ES-I3 (cell line): ENCODE data around the gene RAB38.

Experiments used
- H3K36me3 ChIP-seq: 2 replicates; pipeline ENCODE4 v1.6.1; 2013; ENCODE audit warnings: mild to moderate bottlenecking, low read length, control low read depth, moderate library complexity; ENCODE audit not compliant: insufficient read depth
- H3K4me1 ChIP-seq: 2 replicates; pipeline ENCODE4 v1.6.1; 2013; ENCODE audit warnings: mild to moderate bottlenecking, control low read depth, low read length; ENCODE audit not compliant: insufficient read depth
- H3K9ac ChIP-seq: 2 replicates; pipeline ENCODE4 v1.6.1; 2013; ENCODE audit warnings: low read depth, mild to moderate bottlenecking, low read length, moderate library complexity
- H3K9me3 ChIP-seq: 2 replicates; pipeline ENCODE4 v1.6.1; 2013; ENCODE audit warnings: mild to moderate bottlenecking, low read length, moderate library complexity; ENCODE audit not compliant: control insufficient read depth, insufficient read depth

RAB38 gene

GRCh38 chr11:88152381-88152780 lies 22.9 kb downstream of the RAB38 start:
- H3K9ac ChIP-seq = no peak overlapping the region
- no peaks in the 10 kb centered on the region for H3K4me1 ChIP-seq
- no peaks in the 10 kb centered on the region for H3K36me3 ChIP-seq
- peaks cover 5% of the 10 kb centered on the region; the same call in 1 of the 2 replicates for H3K9me3 ChIP-seq

DNA sequence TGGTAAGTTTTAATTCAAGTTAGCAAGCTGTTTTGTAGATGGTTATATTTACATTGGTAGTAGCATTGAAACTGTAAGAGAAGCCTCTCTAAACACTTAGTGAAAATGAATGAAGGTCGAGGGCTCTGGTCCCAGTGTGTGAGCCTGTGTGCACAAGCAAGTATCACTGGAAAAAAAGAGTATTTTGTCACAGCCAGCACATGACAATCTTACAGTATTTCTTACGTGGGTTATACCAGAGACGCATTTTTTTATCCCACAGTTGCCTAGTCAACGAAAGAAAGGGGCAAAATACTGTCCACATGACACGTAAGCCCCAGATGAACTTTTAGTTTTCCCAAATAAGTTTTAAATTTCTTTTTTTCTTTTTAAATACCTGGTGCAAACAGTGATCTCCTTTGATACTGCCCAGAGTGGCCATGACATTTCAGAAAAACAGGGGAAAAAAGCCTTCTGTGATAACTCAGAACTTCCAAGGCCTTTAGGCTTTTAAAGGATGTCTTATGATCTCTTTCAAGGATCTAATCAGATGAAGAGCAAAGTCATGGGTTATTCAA lies 23.5 kb downstream of the RAB38 start:
- no peaks in the 10 kb centered on the region for H3K4me1 ChIP-seq
- no peak overlapping the region for H3K9ac ChIP-seq
- no peaks in the 10 kb centered on the region for H3K36me3 ChIP-seq
- peaks cover 5% of the 10 kb centered on the region; the same call in 1 of the 2 replicates for H3K9me3 ChIP-seq

DNA sequence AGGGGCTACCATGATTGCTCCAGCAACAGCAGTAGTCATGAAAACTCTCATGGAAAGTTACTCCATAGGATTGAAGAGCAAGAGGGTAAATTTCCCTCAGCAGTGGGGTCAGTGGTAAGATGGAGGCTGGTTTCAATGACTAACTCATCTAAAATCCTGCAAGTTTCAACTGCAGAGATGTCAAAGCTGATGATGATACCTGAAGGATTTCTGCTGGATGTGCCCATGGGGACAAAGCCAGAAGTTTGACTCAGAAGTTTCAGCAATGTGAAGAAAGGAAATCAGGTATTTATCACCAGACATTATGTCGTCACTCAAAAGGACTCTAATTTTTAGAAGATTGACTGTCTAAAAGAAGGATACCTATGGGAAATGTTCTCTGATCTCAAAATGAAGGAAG lies 29.1 kb downstream of the RAB38 start:
- H3K36me3 ChIP-seq = peaks cover 2% of the 10 kb centered on the region; the same call in 1 of the 2 replicates
- H3K9me3 ChIP-seq = no peaks in the 10 kb centered on the region

GRCh38 chr11:88139865-88140264 lies 35.4 kb downstream of the RAB38 start:
- Histone ChIP-seq H3K9me3 (no peaks in the 10 kb centered on the region), H3K9ac (no peak overlapping the region), H3K4me1 (no peaks in the 10 kb centered on the region), H3K36me3 (peaks cover 2% of the 10 kb centered on the region; the same call in 1 of the 2 replicates)

More for the DNA sequence above, 29.1 kb downstream of the RAB38 start:
- Histone ChIP-seq H3K9ac (no peak overlapping the region), H3K4me1 (no peaks in the 10 kb centered on the region)

DNA sequence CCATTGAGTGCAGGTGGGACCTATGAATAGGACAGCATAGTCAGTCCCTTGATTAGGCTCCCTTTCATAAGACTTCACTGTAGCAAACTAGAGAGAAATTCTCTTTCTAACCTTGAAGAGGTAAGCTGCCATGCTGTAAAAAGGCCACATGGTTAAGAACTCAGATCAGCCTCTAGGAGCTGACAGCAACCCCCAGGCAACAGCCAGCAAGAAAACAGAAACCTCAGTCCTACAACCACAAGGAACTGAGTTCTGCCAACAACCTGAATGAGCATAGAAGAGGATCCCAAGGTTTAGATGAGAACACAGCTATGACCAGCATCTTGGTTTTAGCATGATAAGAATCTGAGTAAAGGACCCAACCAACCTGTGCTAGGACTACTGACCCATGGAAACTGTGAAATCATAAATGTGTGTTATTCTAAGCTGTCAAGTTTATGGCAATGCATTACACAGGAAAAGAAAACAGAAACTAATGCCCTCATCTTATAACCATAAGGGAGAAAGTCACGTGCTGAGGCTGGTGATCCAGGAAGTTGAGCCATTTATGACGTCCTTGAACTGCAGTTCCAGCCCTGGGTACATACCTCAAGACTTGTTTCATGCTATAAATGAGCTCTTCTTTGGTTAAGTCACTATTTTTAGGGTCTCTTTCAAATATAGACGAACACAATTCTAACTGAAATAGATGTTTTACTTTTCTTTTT lies 43.3 kb downstream of the RAB38 start:
- H3K9ac ChIP-seq = no peak overlapping the region
- H3K36me3 ChIP-seq = no peaks in the 10 kb centered on the region
- H3K4me1 ChIP-seq = no peaks in the 10 kb centered on the region
- no peaks in the 10 kb centered on the region for H3K9me3 ChIP-seq

DNA sequence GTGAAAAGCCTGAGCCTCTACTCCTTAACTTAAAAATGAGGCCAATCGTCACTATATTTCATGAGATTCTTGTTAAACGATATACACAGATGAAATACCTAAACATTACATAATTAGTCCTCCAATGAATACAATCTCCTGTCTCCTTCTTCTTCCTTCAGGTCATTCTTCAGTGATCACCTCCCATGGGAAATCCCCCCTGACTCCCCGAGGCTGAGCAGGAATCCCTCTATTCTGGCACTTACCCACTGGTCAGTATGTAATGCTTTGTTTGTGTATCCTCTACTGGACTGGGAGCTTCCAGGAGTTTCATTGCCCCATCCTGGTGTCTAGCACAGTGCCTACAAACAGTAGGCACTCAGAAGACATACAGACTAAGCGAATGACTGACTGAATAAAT lies 52.3 kb downstream of the RAB38 start:
- H3K36me3 ChIP-seq = no peaks in the 10 kb centered on the region
- H3K9ac ChIP-seq = no peak overlapping the region
- no peaks in the 10 kb centered on the region for H3K4me1 ChIP-seq
- H3K9me3 ChIP-seq = no peaks in the 10 kb centered on the region

DNA sequence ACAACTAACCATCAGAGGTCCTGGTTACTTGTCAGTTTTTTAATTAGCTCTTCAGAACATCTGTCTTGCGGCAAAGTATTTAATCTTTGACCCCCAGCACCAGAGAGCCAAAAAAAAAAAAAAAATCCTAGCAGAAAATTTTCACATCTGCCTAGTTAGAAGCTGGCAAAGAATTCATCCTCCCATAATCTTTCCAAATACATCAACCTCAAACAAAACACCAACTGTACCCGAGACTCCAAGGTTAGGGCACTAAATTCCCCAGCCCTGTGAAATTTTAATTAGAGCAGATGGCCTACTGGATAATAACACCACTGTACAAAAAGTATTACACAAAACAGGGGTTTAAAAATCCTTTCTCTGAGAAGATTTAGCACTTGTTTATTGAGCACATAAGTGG lies 55.7 kb downstream of the RAB38 start:
- peaks cover 7% of the 10 kb centered on the region; the same call in 1 of the 2 replicates for H3K4me1 ChIP-seq
- no peak overlapping the region for H3K9ac ChIP-seq
- no peaks in the 10 kb centered on the region for H3K9me3 ChIP-seq
- H3K36me3 ChIP-seq = no peaks in the 10 kb centered on the region

DNA sequence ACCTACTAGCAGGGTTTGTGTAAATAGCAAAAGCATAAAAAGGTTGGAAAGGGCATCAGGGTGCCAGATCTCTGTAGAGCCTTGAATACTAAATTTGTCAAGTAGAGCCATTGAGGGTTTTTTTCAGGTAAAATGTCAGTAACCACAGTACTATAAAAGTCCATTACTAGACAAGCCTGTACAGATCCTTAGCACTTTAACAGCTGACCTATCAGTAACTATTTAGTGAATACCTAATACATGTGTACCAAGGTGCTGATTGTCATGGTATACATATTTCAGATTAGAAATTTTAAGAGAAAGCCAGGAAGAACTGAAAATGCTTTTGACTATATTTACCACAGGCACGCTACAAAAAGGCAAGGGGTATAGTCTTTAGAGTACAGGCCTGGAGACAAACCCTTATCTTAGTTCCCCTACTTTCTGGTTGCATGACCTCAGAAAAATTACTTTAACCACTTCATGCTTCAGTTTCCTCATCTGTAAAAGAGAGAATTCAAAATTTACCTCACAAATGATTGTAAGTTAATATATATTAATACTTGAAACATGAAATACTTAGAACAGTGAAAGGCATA lies 57.9 kb downstream of the RAB38 start:
- no peaks in the 10 kb centered on the region for H3K9me3 ChIP-seq
- peaks cover 7% of the 10 kb centered on the region; the same call in 1 of the 2 replicates for H3K4me1 ChIP-seq
- no peak overlapping the region for H3K9ac ChIP-seq
- H3K36me3 ChIP-seq = no peaks in the 10 kb centered on the region

DNA sequence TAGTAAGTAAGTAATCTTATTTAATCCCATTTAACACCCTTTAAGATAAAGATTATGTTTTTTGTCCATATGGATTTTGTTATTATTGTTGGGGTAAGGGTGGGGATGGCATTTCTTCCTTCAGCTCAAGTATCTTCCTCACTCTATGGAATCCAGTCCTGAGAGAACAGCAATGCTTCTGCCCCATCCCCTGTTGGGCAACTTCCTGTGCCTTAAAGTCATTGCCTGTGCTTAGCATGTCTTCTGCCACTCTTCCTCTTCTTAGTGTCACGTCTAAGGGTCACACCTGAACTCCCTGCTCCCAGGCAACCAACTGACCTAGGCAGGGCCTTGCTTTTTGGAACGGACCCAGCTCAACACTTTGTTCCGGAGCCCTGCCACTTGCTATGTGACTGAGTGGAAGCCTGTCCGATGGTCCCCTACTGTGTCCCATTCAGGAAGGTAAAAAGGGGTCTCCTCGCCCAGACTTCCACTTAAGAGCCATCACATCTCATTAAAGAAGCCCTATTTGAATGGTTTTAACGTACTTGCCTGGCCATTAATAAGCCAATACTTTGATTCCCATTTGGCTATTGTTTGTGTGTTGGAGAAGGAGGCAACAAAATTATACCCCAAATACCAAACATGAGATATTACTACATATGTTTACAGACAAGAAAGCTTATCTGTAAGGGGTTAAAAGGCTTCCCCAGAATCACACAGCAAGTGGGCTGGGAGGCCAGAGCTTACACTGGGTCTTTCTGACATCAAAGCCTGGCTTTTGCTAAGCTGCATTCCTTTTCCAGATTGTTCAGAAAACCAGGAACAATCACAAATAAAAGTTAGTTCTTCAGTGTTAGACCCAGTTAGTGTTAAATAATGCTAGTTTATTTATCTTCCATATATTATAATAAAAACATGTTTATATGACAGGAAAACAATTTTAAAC lies 59.2 kb downstream of the RAB38 start:
- H3K4me1 ChIP-seq = peaks cover 7% of the 10 kb centered on the region; the same call in 1 of the 2 replicates
- H3K9ac ChIP-seq = no peak overlapping the region
- no peaks in the 10 kb centered on the region for H3K36me3 ChIP-seq
- H3K9me3 ChIP-seq = no peaks in the 10 kb centered on the region

DNA sequence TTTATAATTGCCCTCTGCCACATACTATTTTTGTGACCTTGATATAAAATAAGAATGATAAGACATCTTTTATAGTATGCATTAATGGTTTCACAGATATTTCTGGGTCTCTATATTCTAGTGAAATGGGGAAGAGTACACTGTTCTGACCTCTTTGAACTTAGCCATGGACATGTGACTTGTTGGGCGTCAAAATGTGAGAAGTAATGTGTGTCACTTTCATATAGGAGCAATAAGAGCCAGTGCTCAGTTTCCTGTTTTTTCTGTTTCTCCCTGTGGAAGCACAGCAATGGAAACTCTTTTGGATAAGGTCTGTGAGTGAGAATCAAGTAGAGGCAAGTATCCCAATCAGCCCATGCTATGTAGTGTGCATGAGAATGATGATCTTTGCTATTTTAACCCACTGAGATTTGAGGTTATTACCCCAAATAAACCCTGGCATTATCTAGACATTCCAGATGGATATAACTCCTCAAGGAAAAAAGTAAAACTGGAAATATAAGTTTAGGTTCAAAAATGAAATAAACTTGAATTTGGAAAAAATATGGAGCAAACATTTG lies 60.7 kb downstream of the RAB38 start:
- Histone ChIP-seq H3K36me3 (no peaks in the 10 kb centered on the region), H3K9ac (no peak overlapping the region), H3K9me3 (no peaks in the 10 kb centered on the region), H3K4me1 (peaks cover 7% of the 10 kb centered on the region; the same call in 1 of the 2 replicates)

DNA sequence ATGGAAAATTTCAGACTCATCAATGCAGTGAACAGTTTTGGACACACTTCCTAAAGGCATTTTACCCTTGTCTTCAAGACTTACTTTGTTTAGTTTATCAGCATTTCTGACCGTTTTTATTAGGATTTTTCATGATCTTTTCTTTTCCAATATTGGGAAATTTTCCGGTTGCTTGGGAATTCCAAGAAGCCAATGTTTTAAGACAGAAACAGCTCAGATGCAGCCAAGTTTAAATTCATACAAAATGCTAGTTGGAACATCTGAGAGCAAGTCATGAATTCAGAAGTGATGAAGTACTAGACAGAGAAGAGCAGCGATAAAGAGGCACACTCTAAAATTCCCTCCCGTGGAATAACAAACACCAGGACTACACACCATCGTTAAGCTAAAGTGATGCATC lies 68.6 kb downstream of the RAB38 start:
- Histone ChIP-seq H3K4me1 (peaks cover 5% of the 10 kb centered on the region), H3K36me3 (no peaks in the 10 kb centered on the region), H3K9ac (no peak overlapping the region), H3K9me3 (no peaks in the 10 kb centered on the region)

- Histone ChIP-seq H3K36me3 (no peaks in the 10 kb centered on the region), H3K9me3 (no peaks in the 10 kb centered on the region), H3K4me1 (peaks cover 5% of the 10 kb centered on the region), H3K9ac (no peak overlapping the region)
These were observed 69.3 kb downstream of the RAB38 start for GRCh38 chr11:88105951-88106350.

- H3K4me1 ChIP-seq = peaks cover 5% of the 10 kb centered on the region
- no peak overlapping the region for H3K9ac ChIP-seq
- H3K9me3 ChIP-seq = no peaks in the 10 kb centered on the region
- no peaks in the 10 kb centered on the region for H3K36me3 ChIP-seq
These were observed 69.7 kb downstream of the RAB38 start for GRCh38 chr11:88105526-88105925.

- Histone ChIP-seq H3K36me3 (no peaks in the 10 kb centered on the region), H3K9me3 (no peaks in the 10 kb centered on the region), H3K9ac (no peak overlapping the region), H3K4me1 (peaks cover 5% of the 10 kb centered on the region)
These were observed 70.8 kb downstream of the RAB38 start for GRCh38 chr11:88104408-88104807.
